IMR-90 (cell line): Measurements from ENCODE around the gene AGPS. TPM values are rescaled to one million over a fixed set of nuclear protein-coding genes. Genes with fewer than 3 reads are reported as not detected.

Experiments used
- ATAC-seq: fragments of 200-7000 bp; cut with Tn5 transposase; 2 replicates; pipeline ENCODE4 v1.9.1; 2020; ENCODE audit warnings: low read depth, mild to moderate bottlenecking, moderate library complexity
- BruUV-seq: library from RNA; stranded (reverse); fragments of 400-500 nt; replicated peaks from 2 replicates; lab custom pipeline; 2021; lab: Mats Ljungman, UMichigan
- CTCF ChIA-PET: fragments of 300-600 bp; formaldehyde crosslinking; extraction: SDS; loops from one replicate; lab custom pipeline; 2021; ENCODE audit warnings: antibody characterized with exemption; lab: Yijun Ruan, JAX
- POLR2A ChIA-PET: fragments of 300-600 bp; sonication (Branson Sonifier 250); formaldehyde crosslinking; loops from one replicate; lab custom pipeline; 2022; ENCODE audit warnings: antibody characterized with exemption; ENCODE audit not compliant: unreplicated experiment; lab: Charles Lee
- DNase-seq: peaks from one replicate; pipeline ENCODE4 v3.0.0; 2013
- H2AFZ ChIP-seq: replicated peaks from 2 replicates; pipeline ENCODE3; 2013; ENCODE audit warnings: low read length, mild to moderate bottlenecking; ENCODE audit not compliant: poor library complexity
- H2AK5ac ChIP-seq: 2 replicates; pipeline ENCODE4 v1.6.1; 2013; ENCODE audit warnings: low read depth, low read length, inconsistent platforms
- H2AK9ac ChIP-seq: replicated peaks from 2 replicates; pipeline ENCODE3; 2013; ENCODE audit warnings: mild to moderate bottlenecking, low read depth, low read length, moderate library complexity; ENCODE audit not compliant: poor library complexity
- H2BK120ac ChIP-seq: 2 replicates; pipeline ENCODE4 v1.6.1; 2013; ENCODE audit warnings: low read depth, low read length, inconsistent platforms
- H2BK15ac ChIP-seq: 3 replicates; pipeline ENCODE4 v1.6.1; 2013; ENCODE audit warnings: low read depth, low read length, inconsistent platforms
- H2BK20ac ChIP-seq: 2 replicates; pipeline ENCODE4 v1.6.1; 2013; ENCODE audit warnings: low read depth, mild to moderate bottlenecking, inconsistent platforms, low read length, moderate library complexity
- H2BK5ac ChIP-seq: 2 replicates; pipeline ENCODE4 v1.6.1; 2013; ENCODE audit warnings: mild to moderate bottlenecking, low read depth, low read length, inconsistent platforms; ENCODE audit not compliant: poor library complexity, severe bottlenecking
- H3K14ac ChIP-seq: replicated peaks from 2 replicates; pipeline ENCODE4 v1.6.1; 2013; ENCODE audit warnings: low read depth, low read length, inconsistent platforms
- H3K18ac ChIP-seq: 2 replicates; pipeline ENCODE4 v1.6.1; 2013; ENCODE audit warnings: low read depth, low read length, control low read depth
- H3K23ac ChIP-seq: 2 replicates; pipeline ENCODE4 v1.6.1; 2013; ENCODE audit warnings: low read depth, low read length, inconsistent platforms
- H3K27ac ChIP-seq: 2 replicates; pipeline ENCODE4 v1.5.1; 2013; ENCODE audit warnings: mild to moderate bottlenecking, control low read depth, low read length; ENCODE audit not compliant: insufficient read depth
- H3K27me3 ChIP-seq: 2 replicates; pipeline ENCODE4 v1.6.1; 2013; ENCODE audit warnings: low read length; ENCODE audit not compliant: control insufficient read depth, insufficient read depth
- H3K36me3 ChIP-seq: 2 replicates; pipeline ENCODE4 v1.6.1; 2013; ENCODE audit warnings: low read length, mixed read lengths; ENCODE audit not compliant: control insufficient read depth, insufficient read depth
- H3K4ac ChIP-seq: 2 replicates; pipeline ENCODE4 v1.6.1; 2013; ENCODE audit warnings: low read depth, low read length, inconsistent platforms
- H3K4me1 ChIP-seq: 2 replicates; pipeline ENCODE4 v1.6.1; 2013; ENCODE audit warnings: low read length, mixed read lengths; ENCODE audit not compliant: control insufficient read depth, insufficient read depth
- H3K4me2 ChIP-seq: 2 replicates; pipeline ENCODE4 v1.6.1; 2013; ENCODE audit warnings: low read depth, mild to moderate bottlenecking, control low read depth, low read length, moderate library complexity
- H3K4me3 ChIP-seq: 2 replicates; pipeline ENCODE4 v1.5.1; 2013; ENCODE audit warnings: low read depth, mild to moderate bottlenecking, control low read depth, low read length, moderate library complexity; ENCODE audit not compliant: insufficient read depth
- H3K56ac ChIP-seq: 2 replicates; pipeline ENCODE4 v1.6.1; 2013; ENCODE audit warnings: low read length, inconsistent platforms; ENCODE audit not compliant: insufficient read depth; ENCODE audit errors: extremely low read depth
- H3K79me1 ChIP-seq, 2 experiments: 2 replicates each; pipeline ENCODE4 v1.6.1; 2013; ENCODE audit warnings: low read length in 2 of 2, inconsistent platforms in 1 of 2, low read depth in 1 of 2
- H3K9ac ChIP-seq: 2 replicates; pipeline ENCODE4 v1.6.1; 2013; ENCODE audit warnings: low read depth, low read length, control low read depth
- H3K9me1 ChIP-seq: 2 replicates; pipeline ENCODE4 v1.6.1; 2013; ENCODE audit warnings: low read length, inconsistent platforms; ENCODE audit not compliant: insufficient read depth
- H3K9me3 ChIP-seq: 2 replicates; pipeline ENCODE4 v1.6.1; 2013; ENCODE audit warnings: low read length; ENCODE audit not compliant: control insufficient read depth, insufficient read depth
- H4K20me1 ChIP-seq: 2 replicates; pipeline ENCODE4 v1.6.1; 2013; ENCODE audit warnings: low read length, inconsistent platforms; ENCODE audit not compliant: insufficient read depth
- H4K5ac ChIP-seq: 2 replicates; pipeline ENCODE4 v1.6.1; 2013; ENCODE audit warnings: mild to moderate bottlenecking, low read depth, low read length, control low read depth
- H4K8ac ChIP-seq, 2 experiments: 2 replicates each; pipeline ENCODE4 v1.6.1; 2013; ENCODE audit warnings: low read depth in 2 of 2, low read length in 2 of 2, control low read depth in 1 of 2, inconsistent platforms in 1 of 2
- H4K91ac ChIP-seq: 2 replicates; pipeline ENCODE4 v1.6.1; 2013; ENCODE audit warnings: low read depth, low read length, inconsistent platforms; ENCODE audit not compliant: insufficient read depth
- BHLHE40 ChIP-seq: fragments of 150-350 bp; IDR thresholded peaks from 2 replicates; pipeline ENCODE4 v1.6.1; 2016; ENCODE audit warnings: mild to moderate bottlenecking, low read depth, low read length
- CHD1 ChIP-seq: IDR thresholded peaks from 2 replicates; pipeline ENCODE4 v1.6.1; 2012; ENCODE audit warnings: low read depth, low read length, improper control_type of control experiment
- MAZ ChIP-seq: IDR thresholded peaks from 2 replicates; pipeline ENCODE4 v1.6.1; 2012; ENCODE audit warnings: low read depth, mild to moderate bottlenecking, low read length, improper control_type of control experiment, moderate library complexity, borderline replicate concordance
- MXI1 ChIP-seq: IDR thresholded peaks from 2 replicates; pipeline ENCODE4 v1.6.1; 2012; ENCODE audit warnings: low read depth, mild to moderate bottlenecking, low read length, moderate library complexity, borderline replicate concordance
- NFE2L2 ChIP-seq: fragments of 150-350 bp; IDR thresholded peaks from 2 replicates; pipeline ENCODE4 v1.6.1; 2016; ENCODE audit warnings: low read depth, mild to moderate bottlenecking, low read length
- RAD21 ChIP-seq: IDR thresholded peaks from 2 replicates; pipeline ENCODE4 v1.6.1; 2012; ENCODE audit warnings: low read length, improper control_type of control experiment
- RCOR1 ChIP-seq: IDR thresholded peaks from 2 replicates; pipeline ENCODE4 v1.6.1; 2012; ENCODE audit warnings: mild to moderate bottlenecking, low read length, improper control_type of control experiment; ENCODE audit not compliant: insufficient replicate concordance
- SMC3 ChIP-seq: fragments of 150-350 bp; IDR thresholded peaks from 2 replicates; pipeline ENCODE4 v1.6.1; 2016; ENCODE audit warnings: low read depth, mild to moderate bottlenecking, antibody characterized with exemption, low read length, moderate library complexity
- dilution Hi-C: fragments of 300-500 bp; cut with HindIII; formaldehyde crosslinking; loops from one replicate; pipeline ENCODE4 v1.14.3; 2018; ENCODE audit warnings: low sequenced_read_pairs; ENCODE audit not compliant: unreplicated experiment
- in situ Hi-C: fragments of 300-500 bp; cut with MboI; formaldehyde crosslinking; loops from 3 replicates; pipeline ENCODE4 v1.14.3; 2019; ENCODE audit warnings: low sequenced_read_pairs, inconsistent platforms, mixed read lengths
- intact Hi-C: fragments of 100-400 bp; cut with micrococcal nuclease; formaldehyde crosslinking; loops from 2 replicates; pipeline ENCODE4 v1.10.0; 2022
- polyA plus RNA-seq, 3 experiments: library from polyadenylated mRNA; depleted of rRNA; stranded (reverse); fragments of >200 nt; gene quantifications; 2 replicates each; pipeline ENCODE4 v1.2.3, GENCODE V29; 2012; ENCODE audit warnings: low replicate concordance in 1 of 3
- total RNA-seq: library from RNA; depleted of rRNA; stranded (reverse); fragments of >200 nt; gene quantifications from 2 replicates; pipeline ENCODE4 v1.2.3, GENCODE V29; 2012
- TF ChIP-seq, protein P1 (sequence below): fragments of 150-350 bp; IDR thresholded peaks from 2 replicates; pipeline ENCODE4 v1.6.1; 2017; ENCODE audit warnings: mild to moderate bottlenecking, antibody characterized with exemption, low read length, low read depth
- TF ChIP-seq, protein P2 (sequence below): conservative IDR thresholded peaks from 2 replicates; pipeline ENCODE4 v1.5.1; 2012; ENCODE audit warnings: mild to moderate bottlenecking, low read depth, low read length, improper control_type of control experiment
- TF ChIP-seq, protein P3 (sequence below): fragments of 150-350 bp; IDR thresholded peaks from 2 replicates; pipeline ENCODE4 v1.6.1; 2016; ENCODE audit warnings: low read depth, mild to moderate bottlenecking, low read length, moderate library complexity, borderline replicate concordance

AGPS gene
- total and polyA plus RNA-seq, 2 of the 4 experiments (the other 2 are of a cell fraction), result 6.6 to 18.6 TPM

DNA sequence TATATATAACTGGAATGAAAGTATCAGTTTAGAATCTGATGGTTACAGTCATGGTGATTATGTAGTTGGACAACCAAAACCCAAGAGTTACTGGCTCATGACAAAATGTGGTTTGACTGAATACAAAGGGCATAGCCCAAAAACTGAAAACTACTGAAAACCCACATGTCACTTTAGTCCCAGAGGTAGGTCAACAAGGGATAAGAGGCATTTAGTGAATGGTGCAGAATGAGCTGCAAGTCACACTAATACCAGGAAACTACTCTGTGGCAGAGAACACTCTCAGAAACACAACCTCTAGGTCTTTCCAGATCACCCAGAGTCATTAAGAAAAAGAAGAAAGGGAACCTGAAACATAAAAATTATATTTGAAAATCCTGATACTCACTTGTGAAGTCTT is 154.5 kb downstream of the AGPS start:
- Histone ChIP-seq H3K4ac (no peak overlapping the region), H2AK5ac (no peak overlapping the region), H3K4me2 (no peak overlapping the region), H3K14ac (no peak overlapping the region), H3K9me3 (no peaks in the 10 kb centered on the region), H2AFZ (no peak overlapping the region), H3K27ac (no peak overlapping the region), H4K91ac (no peak overlapping the region), H3K4me1 (no peaks in the 10 kb centered on the region), H2BK20ac (no peak overlapping the region), H2BK120ac (no peak overlapping the region), H2BK5ac (no peak overlapping the region), H4K20me1 (no peaks in the 10 kb centered on the region), H2BK15ac (no peak overlapping the region), H3K9me1 (peaks cover 4% of the 10 kb centered on the region; the same call in 1 of the 2 replicates), H3K4me3 (no peak overlapping the region), H4K5ac (no peak overlapping the region), H3K27me3 (no peaks in the 10 kb centered on the region), H3K79me1 (0 out of 4 replicates have a peak, but pooled peaks cover 0 to 4% of the 10 kb centered on the region in 2 experiments), H3K56ac (no peak overlapping the region), H3K18ac (no peak overlapping the region), H3K36me3 (no peaks in the 10 kb centered on the region), H3K9ac (no peak overlapping the region), H4K8ac (no peak overlapping the region), H2AK9ac (no peak overlapping the region), H3K23ac (no peak overlapping the region)
- TF ChIP-seq NFE2L2, result no peak
- no peak for TF ChIP-seq BHLHE40
- TF ChIP-seq MXI1, result no peak
- no peak for TF ChIP-seq RAD21
- TF ChIP-seq RCOR1, result no peak
- TF ChIP-seq, protein P1, sequence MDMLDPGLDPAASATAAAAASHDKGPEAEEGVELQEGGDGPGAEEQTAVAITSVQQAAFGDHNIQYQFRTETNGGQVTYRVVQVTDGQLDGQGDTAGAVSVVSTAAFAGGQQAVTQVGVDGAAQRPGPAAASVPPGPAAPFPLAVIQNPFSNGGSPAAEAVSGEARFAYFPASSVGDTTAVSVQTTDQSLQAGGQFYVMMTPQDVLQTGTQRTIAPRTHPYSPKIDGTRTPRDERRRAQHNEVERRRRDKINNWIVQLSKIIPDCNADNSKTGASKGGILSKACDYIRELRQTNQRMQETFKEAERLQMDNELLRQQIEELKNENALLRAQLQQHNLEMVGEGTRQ, result no peak
- no peak for TF ChIP-seq MAZ
- TF ChIP-seq, protein P2, sequence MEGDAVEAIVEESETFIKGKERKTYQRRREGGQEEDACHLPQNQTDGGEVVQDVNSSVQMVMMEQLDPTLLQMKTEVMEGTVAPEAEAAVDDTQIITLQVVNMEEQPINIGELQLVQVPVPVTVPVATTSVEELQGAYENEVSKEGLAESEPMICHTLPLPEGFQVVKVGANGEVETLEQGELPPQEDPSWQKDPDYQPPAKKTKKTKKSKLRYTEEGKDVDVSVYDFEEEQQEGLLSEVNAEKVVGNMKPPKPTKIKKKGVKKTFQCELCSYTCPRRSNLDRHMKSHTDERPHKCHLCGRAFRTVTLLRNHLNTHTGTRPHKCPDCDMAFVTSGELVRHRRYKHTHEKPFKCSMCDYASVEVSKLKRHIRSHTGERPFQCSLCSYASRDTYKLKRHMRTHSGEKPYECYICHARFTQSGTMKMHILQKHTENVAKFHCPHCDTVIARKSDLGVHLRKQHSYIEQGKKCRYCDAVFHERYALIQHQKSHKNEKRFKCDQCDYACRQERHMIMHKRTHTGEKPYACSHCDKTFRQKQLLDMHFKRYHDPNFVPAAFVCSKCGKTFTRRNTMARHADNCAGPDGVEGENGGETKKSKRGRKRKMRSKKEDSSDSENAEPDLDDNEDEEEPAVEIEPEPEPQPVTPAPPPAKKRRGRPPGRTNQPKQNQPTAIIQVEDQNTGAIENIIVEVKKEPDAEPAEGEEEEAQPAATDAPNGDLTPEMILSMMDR, result no peak
- no peak for TF ChIP-seq CHD1
- TF ChIP-seq, protein P3, sequence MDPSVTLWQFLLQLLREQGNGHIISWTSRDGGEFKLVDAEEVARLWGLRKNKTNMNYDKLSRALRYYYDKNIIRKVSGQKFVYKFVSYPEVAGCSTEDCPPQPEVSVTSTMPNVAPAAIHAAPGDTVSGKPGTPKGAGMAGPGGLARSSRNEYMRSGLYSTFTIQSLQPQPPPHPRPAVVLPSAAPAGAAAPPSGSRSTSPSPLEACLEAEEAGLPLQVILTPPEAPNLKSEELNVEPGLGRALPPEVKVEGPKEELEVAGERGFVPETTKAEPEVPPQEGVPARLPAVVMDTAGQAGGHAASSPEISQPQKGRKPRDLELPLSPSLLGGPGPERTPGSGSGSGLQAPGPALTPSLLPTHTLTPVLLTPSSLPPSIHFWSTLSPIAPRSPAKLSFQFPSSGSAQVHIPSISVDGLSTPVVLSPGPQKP, result no peak
- no peak for TF ChIP-seq SMC3
- no TSS peak for BruUV-seq
- in situ Hi-C loops, result no loop called here
- intact Hi-C loops, result no loop called here
- ATAC-seq (no peak), DNase-seq (no peak)
- CTCF ChIA-PET, result no interaction called here
- dilution Hi-C loops, result no loop called here
- POLR2A ChIA-PET, result no interaction called here
